Stimulated activated CD4-positive, alpha-beta T cell treated with anti-CD3 and anti-CD28 coated beads, TNF-alpha, amount 100 ng/mL, for 1 hour (primary cell): ENCODE data around the gene C5AR2.
"Not testable (repeated sequence)": the region's sequence is repeated elsewhere in the genome, so short reads cannot be mapped to it uniquely, and the experiment has no call there.

ENCODE experiments used
- DNase-seq, 3 donors: peaks; one replicate each; pipeline ENCODE4 v3.0.0-alpha.2; 2020; ENCODE audit warnings: low read depth in 3 of 3, low spot score in 1 of 3

Gene C5AR2

DNA sequence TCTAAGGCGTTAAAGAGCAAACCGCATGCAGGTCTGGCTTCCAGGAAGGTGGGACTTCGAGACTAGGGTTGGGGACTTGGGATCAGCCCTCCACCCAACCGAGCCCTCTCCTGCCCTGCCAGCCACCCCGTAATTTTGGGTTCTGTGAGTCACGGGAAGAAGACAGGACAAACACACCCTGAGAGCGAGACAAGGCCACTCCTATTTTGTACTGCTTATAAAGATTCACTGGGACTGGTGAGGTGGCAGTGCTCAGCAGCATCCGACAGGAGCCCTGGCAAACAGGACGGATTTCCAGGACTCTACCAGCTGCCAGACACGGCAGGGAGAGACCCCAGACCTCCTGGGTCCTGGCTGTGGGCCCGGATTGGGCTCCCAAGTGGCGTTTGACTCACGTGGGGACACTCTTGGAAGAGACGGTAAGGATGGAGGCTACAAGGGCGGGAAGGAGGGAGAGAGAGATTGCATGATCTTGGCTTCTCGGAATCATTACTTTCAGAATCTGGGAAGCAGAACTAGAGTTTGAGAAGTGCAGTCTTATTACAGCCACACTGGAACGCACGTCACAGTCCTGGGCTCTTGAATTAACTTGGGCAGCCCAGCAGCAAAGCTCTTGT is at the start of gene C5AR2:
Gene C5AR2, plus strand, starts transcription at position 245 of the 617 bp plus-strand sequence. CDS start 8,625 bp downstream, outside the sequence.
- DNase-seq: no peak

DNA sequence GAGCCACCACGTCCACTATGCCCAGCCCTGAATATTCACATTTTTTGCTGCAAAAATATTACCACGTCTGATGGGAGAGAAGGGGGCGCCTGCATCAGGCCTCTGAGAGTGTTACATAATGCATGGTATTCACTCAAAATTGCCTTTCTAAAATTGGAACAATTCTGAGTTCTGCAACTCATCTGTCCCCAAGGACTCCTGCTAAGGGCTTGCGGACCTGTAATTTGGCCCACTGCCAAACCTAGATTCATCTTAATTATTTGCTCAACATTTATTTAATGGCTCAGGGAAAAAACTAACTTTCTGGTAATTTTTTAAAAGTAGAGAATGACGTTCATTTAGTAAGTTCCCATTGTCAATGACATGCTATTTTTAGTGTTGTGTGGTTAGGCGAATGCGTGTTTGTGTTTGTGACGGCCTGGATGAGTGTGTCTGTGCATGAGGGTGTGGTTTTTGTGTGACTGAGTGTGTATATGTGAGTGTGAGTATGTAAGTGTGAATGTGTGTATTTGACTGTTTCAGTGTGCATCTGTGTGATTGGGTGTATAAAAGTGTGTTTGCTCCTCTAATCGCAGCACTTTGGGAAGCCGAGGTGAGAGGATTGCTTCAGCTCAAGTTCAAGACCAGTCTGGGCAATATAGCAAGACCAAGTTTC is 48.4 kb upstream of the C5AR2 start:
- DNase-seq: no peak

DNA sequence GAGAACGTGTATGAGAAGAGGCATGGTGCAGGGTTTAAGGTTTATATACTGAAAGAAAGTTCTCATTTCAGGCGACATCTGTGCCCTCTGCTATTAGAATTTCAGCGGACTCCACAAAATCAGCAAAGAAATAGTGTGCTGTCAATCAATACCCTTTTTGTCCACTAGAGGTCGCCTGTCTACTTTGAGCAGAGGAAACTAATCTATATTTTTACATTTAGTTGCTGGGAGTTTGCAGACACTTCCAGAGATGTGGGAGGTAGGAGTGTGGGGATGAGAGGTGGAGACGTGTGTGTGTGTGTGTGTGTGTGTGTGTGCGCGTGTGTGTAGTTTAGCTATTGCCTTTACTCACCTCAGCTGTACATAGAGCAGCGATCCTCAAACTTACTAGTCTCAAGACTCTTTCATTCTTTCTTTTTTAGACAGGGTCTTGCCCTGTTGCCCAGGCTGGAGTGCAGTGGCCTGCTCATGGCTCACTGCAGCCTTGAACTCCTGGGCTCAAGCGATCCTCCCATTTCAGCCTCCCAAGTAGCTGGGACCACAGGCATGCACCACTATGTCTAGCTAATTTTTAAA is 47.6 kb upstream of the C5AR2 start:
- DNase-seq: no peak

DNA sequence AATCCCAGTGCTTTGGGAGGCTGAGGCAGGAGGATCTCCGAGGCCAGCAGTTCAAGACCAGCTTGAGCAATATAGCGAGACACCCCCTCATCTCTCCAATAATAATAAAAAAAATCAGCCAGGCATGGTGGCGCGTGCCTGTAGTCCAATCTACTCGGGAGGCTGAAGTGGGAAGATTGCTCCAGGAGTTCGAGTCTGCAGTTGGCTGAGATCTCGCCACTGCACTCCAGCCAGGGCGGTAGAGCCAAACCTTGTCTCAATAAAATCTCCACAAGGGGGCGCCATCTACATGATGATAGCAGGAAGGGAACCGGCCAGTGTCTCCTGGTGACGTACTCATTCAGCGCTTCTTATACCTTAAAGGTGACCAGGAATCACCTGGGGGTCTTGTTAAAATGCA is 35.9 kb upstream of the C5AR2 start:
- peak; percentile 32 to 60 (median 47) for DNase-seq

DNA sequence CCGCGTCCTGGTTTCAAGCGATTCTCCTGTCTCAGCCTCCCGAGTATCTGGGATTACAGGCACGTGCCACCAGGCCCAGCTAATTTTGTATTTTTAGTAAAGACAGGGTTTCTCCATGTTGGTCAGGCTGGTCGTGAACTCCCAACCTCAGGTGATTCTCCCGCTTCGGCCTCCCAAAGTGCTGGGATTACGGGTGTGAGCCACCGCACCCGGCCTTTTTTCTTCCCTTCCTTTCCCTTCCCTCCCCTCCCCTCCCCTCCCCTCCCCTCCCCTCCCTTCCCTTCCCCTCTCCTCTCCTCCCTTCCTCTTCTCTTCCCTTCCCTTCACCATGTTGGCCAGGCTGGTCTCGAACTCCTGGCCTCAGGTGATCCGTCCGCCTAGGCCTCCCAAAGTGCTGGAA is 31.1 kb upstream of the C5AR2 start:
- not testable (repeated sequence) for DNase-seq

DNA sequence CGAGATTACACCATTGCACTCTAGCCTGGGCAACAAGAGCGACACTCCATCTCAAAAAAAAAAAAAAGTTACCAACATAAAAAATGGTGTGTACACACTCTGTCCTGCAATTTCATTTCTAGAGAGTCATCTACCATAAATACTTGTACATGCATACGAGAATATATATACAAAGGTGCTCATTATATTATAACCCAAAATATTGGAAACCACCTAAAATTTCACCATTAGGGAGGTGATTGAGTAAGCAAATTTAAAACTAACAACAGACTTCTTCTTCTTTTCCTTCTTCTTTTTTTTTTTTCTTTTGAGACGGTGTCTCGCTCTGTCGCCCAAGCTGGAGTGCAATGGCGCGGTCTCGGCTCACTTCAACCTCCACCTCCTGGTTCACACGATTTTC is 29.7 kb upstream of the C5AR2 start:
- no peak for DNase-seq

DNA sequence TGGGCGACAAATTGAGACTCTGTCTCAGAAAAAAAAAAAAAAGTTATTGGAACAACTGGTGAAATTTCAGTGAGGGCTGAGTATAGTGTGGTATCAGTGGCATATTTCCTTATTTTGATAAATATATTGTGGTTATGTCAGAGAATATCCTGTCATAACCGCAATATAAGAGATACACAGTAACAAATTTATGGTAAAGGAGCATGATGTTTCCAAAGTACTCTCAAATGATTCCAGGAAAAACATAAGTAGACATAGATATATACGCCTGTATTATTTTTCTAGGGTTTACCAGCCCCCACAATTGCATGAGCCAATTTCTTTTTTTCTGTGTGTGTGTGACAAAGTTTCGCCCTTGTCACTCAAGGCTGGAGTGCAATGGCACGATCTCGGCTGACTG is 28.0 kb upstream of the C5AR2 start:
- DNase-seq: no peak

DNA sequence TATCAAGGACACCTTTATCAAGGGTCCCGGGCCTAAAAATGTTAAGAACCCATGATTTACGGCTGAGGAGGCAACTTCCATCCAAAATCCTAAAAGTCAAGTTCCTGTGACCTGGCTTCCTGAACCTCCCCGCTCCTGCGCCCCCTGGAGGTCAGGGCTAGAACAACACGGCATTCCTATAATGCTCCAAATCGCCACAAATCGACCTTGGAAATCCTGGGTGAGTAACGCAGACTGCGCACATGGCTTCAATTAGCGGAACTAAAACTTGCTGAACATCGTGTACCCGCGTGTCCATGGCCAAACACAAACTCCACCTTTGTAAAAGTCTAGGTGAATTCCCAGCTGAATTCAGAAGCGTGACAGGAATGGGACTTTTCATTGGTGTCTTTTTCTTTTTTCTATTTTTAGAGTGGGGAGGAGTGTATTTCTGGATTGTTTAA is 26.6 kb upstream of the C5AR2 start:
- DNase-seq: peak; percentile 15 to 46 (median 29)

DNA sequence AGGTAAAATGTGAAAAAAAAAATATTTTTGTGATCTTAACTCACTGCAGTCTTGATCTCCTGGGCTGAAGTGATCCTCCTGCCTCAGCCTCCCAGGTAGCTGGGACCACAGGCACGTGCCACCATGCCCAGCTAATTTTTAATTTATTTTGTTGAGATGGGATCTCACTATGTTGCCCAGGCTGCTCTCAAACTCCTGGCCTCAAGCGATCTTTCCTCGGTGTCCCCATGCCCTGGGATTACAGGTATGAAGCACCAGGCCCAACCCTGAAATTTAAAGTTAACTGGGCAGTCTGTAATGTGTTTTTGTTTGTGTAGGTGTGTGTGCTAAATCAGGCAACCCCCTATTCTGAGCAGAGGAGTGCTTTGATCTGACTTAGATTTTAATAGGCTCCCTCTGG is 25.7 kb upstream of the C5AR2 start:
- no peak for DNase-seq

DNA sequence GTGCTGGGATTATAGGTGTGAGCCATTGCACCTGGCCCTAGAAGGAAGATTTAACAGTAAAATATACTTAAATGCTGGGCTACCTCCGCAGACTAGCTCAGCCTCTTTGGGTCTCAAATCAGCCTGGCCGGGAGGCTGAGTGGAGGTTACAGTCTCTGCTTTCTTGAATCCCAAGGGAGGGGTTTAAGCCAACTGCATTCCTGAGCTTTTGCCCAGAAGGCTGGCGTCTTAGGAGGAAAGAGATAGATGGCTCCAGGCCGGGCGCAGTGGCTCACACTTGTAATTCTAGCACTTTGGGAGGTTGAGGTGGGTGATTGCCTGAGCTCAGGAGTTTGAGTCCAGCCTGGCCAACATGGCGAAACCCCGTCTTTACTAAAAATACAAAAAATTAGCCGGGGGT is 22.9 kb upstream of the C5AR2 start:
- DNase-seq: no peak

DNA sequence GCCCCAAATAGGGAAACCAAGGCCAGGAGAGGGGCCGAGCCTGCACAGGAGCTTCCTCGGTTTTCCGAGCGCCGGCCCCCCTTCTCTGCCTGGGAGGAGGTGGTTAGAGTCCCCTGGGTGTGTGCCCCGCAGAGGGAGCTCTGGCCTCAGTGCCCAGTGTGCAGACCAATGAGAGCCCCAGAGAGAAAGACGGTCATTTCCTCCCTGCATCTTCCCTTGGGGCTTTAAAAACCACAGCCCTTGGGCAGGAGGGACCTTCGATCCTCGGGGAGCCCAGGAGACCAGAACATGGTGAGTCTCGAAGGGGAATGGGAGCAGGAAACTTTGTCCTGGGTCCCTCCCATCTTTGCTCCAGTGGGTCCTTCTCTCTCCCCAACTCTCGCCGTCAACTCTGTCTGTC is 22.4 kb upstream of the C5AR2 start, which contains the start of gene C5AR1:
Gene C5AR1, plus strand, starts transcription at position 254 of the 400 bp plus-strand sequence. Its CDS starts 35 bp downstream, at position 289.
- no peak for DNase-seq

DNA sequence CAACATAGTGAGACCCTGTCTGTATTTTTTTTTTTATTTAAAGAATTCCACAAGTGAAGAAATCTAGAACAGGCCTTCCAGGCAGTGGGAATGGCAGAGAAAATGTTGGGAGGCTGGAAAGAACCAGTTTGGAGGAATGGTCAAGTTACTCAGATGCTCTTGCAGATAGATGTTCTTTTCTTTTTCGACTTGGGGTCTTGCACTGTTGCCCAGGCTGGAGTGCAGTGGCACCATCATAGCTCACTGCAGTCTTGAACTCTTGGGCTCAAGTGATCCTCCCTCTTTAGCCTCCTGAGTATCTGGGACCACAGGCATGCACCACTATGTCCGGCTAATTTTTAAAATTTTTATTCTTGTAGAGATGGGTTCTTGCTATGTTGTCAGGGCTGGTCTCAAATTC is 21.7 kb upstream of the C5AR2 start:
- no peak for DNase-seq

DNA sequence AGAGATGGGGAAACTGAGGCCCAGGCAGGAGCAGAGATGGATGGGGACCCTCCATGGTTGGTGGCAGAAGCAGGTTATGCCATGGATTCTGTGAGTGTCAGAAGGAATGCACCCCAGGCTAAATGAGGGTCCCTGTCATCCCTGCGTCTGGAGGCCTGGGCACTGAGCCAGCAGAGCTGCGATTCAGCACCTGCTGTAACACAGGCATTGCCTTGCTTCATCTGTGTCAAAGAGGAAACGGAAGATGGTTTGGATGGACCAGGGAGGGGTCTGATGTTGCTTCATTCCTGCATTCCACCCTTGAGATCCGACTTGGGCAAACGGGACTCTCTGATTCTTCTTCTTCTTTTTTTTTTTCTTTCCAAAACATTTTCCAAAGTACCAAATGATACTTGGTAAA is 21.2 kb upstream of the C5AR2 start:
- DNase-seq: no peak

DNA sequence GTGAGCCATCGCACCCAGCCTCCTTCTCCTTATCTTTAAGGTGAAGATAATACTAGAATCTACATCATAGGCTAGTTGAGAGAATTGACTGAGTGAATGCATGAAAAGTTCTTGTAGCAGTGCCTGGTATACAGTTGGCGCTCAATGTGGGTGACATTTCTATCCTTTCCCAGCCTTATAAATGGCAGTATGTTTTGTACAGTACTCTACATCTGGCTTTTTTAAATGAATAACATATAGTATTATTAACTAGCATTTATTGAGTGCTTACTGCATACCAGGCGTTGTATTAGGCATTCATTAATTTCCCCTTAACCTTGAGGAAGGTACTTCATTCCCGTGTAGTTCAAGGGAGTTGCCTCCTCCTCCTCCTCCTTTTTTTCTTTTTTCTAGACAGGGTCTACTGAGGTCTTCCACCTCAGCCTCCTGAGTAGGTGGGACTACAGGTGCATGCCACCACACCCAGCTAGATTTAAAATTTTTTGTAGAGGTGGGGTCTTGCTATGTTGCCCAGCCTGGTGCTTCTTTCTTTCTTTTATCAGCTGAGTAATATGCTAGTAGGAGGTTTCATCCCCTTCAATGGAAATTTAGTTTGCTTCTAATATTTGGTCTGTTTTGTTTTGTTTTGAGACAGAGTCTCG is 19.5 kb upstream of the C5AR2 start:
- no peak for DNase-seq

DNA sequence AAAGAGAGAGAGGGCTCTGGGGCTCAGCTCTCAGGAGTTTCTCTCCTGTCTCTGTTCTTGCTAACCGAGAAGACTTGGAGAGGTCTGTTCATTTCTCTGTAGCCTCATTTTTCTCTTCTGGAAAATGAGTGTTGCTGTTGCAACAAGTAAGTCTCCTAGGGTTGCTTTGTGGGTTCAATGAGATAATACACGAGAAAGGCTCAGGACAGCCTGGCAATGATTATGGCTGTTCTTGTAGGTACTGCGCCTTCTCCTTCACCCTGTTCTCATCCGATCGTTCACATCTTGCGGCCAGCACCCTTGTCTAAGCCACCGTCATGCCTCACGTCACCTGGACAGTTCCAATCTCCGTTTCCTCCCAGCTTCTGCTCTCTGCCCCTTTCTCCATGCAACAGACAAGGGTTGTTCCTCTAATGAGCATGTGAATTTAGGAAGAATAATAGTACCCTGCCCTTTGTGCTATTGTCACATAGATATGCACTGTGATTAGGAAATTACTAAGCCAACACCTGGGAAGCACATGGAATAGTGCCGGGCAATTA is 18.1 kb upstream of the C5AR2 start:
- no peak for DNase-seq

DNA sequence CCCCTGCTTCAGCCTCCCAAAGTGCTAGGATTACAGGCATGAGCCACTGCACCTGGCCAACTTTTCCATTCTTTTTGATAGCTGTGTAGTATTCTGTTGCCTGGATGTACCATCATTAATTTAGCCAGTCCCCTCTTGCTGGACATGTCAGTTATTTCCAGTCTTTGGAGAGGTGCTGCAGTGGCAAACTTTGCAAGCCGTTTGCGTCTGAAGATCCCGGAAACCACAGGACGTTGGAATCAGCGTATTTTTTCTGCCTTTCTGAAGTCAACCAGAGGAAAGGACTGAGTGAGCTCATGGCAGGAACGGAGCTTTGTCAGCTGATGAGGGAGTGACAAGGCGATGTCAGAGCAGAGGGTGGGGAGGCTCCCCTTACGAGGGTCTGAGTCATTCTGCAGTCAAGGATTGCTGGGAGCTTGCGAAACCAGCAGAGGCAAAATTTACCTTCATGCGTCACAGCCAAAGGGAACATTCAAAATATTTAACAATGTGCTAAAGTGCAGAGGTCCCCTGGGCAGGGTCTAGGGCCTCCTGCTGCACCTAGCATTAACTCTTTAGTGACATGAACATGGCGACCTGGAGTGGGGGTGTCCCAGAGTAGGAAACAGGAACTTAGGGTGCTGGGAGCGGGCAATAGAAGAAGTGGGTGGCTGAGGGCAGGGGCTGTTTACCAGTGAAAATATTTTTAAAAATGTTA is 16.7 kb upstream of the C5AR2 start:
- DNase-seq: no peak

DNA sequence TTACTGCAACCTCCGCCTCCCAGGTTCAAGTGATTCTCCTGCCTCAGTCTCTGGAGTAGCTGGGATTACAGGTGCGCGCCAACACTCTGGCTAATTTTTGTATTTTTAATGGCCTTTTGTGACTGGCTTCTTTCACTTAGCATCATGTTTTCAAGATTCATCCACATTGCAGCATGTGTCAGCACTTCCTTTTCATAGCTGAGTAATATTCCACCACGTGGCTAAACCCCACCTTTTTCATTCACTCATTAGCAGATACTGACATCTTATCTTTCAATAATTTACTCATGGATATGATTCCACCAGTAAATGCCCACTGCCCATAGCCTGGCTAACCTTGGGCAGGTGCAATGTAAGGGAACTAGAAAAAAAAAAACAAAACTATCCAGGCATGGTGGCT is 15.5 kb upstream of the C5AR2 start:
- DNase-seq: no peak

DNA sequence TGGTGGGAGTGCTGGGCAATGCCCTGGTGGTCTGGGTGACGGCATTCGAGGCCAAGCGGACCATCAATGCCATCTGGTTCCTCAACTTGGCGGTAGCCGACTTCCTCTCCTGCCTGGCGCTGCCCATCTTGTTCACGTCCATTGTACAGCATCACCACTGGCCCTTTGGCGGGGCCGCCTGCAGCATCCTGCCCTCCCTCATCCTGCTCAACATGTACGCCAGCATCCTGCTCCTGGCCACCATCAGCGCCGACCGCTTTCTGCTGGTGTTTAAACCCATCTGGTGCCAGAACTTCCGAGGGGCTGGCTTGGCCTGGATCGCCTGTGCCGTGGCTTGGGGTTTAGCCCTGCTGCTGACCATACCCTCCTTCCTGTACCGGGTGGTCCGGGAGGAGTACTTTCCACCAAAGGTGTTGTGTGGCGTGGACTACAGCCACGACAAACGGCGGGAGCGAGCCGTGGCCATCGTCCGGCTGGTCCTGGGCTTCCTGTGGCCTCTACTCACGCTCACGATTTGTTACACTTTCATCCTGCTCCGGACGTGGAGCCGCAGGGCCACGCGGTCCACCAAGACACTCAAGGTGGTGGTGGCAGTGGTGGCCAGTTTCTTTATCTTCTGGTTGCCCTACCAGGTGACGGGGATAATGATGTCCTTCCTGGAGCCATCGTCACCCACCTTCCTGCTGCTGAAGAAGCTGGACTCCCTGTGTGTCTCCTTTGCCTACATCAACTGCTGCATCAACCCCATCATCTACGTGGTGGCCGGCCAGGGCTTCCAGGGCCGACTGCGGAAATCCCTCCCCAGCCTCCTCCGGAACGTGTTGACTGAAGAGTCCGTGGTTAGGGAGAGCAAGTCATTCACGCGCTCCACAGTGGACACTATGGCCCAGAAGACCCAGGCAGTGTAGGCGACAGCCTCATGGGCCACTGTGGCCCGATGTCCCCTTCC is 11.8 kb upstream of the C5AR2 start:
- DNase-seq: no peak

DNA sequence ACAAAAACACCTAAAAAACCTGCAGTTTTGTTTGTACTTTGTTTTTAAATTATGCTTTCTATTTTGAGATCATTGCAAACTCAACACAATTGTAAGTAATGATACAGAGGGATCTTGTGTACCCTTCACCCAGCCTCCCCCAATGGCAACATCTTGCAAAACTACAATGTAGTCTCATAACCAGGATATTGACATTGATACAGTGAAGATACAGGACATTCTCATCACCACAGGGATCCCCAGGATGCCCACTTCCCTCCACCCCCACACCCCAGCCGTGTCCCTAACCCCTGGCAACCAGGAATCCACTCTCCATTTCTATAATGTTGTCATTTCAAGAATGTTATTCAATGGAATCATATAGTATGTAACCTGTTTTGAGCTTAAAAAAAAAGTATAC is 10.3 kb upstream of the C5AR2 start:
- DNase-seq: no peak

DNA sequence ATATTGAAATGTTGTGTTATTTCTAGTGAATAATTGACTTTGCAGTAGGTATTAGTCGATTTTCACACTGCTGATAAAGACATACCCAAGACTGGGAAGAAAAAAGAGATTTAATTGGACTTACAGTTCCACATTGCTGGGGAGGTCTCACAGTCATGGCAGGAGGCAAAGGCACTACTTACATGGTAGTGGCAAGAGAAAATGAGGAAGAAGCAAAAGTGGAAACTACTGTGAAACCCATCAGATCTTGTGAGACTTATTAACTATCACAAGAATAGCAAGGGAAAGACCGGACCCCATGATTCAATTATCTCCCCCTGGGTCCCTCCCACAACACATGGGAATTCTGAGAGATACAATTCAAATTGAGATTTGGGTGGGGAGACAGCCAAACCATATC is 9.9 kb upstream of the C5AR2 start:
- no peak for DNase-seq
